Endothelial cell of umbilical vein (primary cell): ENCODE measurements around the gene BIRC3.

ENCODE experiments used
- CTCF ChIP-seq, 2 donors: IDR thresholded peaks; 1 replicate in 1 of 2; 2 replicates in 1 of 2; pipeline ENCODE4 v1.5.1; 2011; ENCODE audit warnings: low read length in 2 of 2, mild to moderate bottlenecking in 2 of 2, moderate library complexity in 2 of 2, control low read depth in 1 of 2, inconsistent platforms in 1 of 2, low read depth in 1 of 2; ENCODE audit not compliant: insufficient read depth in 1 of 2; ENCODE audit errors: extremely low read depth in 1 of 2
- EZH2 ChIP-seq: IDR thresholded peaks from 2 replicates; pipeline ENCODE4 v1.6.1; 2012; ENCODE audit warnings: borderline replicate concordance, low read depth, mild to moderate bottlenecking, moderate library complexity, low read length, inconsistent platforms; ENCODE audit not compliant: severe bottlenecking
- GATA2 ChIP-seq: IDR thresholded peaks from 2 replicates; pipeline ENCODE4 v1.7.0; 2011; ENCODE audit warnings: low read depth, mild to moderate bottlenecking, moderate library complexity, mixed read lengths, low read length; ENCODE audit not compliant: insufficient read length, insufficient read depth
- POLR2A ChIP-seq: IDR thresholded peaks from 2 replicates; pipeline ENCODE4 v1.6.1; 2012; ENCODE audit warnings: low read depth, mild to moderate bottlenecking, control low read depth, low read length
- POLR2AphosphoS5 ChIP-seq: IDR thresholded peaks from 2 replicates; pipeline ENCODE4 v1.6.1; 2012; ENCODE audit warnings: low read depth, mild to moderate bottlenecking, control low read depth, low read length, moderate library complexity; ENCODE audit not compliant: insufficient read depth

GRCh38 chr11:102387043-102387781, 69.9 kb downstream of the BIRC3 start:
- TF ChIP-seq CTCF (IDR thresholded peaks at IDR 0.05; ENCODE audit: extremely low read depth in 1 of 2, insufficient read depth in 1 of 2, low read depth in 1 of 2, low read length in 2 of 2), result no peak
- TF ChIP-seq GATA2, result no peak
- no peak for TF ChIP-seq POLR2A
- no peak for TF ChIP-seq EZH2
- TF ChIP-seq POLR2AphosphoS5, result no peak
